Left renal pelvis (tissue), 4 donors: ENCODE results near the gene MTMR2. TPM values are rescaled to one million over a fixed set of nuclear protein-coding genes. Genes with fewer than 3 reads are reported as not detected.

Experiments
- DNase-seq, 4 donors: peaks; one replicate each; pipeline ENCODE4 v3.0.0-alpha.2; 2013; ENCODE audit warnings: low read depth in 4 of 4, low spot score in 3 of 4
- polyA plus RNA-seq, 4 donors: library from polyadenylated mRNA; unstranded; fragments of 120-200 nt; gene quantifications; one replicate each; pipeline ENCODE4 v1.2.1, GENCODE V29; 2013; ENCODE audit not compliant: insufficient read length in 4 of 4

Gene MTMR2
- polyA plus RNA-seq, 4 donors: 41.7 to 69.1 (median 60.2) TPM

DNA sequence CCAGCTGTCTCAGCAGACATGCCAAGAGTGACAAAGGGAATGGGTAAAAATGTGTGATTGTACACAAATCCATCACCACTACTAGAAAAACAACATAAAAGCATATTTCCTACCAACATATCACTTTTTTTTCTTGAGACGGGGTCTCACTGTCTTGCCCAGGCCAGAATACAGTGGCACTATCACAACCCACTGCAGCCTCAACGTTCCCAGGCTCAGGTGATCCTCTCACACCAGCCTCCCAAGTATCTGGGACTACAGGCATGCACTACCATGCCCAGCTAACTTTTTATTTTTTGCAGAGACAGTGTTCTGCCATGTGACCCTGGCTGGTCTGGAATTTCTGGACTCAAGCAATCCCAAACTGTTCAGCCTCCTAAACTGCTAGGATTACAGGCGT lies 5.2 kb downstream of the MTMR2 start:
- DNase-seq: no peak

DNA sequence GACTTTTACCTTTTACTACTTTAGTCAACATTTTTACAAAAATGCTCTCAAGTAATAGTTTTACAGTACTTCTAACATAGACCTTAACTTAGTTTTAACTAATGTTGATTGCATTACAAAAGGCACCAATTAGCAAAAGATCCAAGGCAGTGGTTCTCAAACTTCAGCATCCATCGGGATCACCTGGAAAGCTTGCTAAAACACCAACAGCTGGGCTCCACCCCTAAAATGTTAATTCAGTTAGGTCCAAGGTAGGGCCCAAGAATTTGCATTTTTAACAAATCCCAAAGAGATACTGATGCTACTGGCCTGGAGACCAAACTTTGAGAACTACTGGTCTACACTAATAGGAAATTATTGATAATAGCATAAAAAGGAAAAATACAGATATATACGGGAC lies 5.9 kb downstream of the MTMR2 start:
- no peak for DNase-seq

DNA sequence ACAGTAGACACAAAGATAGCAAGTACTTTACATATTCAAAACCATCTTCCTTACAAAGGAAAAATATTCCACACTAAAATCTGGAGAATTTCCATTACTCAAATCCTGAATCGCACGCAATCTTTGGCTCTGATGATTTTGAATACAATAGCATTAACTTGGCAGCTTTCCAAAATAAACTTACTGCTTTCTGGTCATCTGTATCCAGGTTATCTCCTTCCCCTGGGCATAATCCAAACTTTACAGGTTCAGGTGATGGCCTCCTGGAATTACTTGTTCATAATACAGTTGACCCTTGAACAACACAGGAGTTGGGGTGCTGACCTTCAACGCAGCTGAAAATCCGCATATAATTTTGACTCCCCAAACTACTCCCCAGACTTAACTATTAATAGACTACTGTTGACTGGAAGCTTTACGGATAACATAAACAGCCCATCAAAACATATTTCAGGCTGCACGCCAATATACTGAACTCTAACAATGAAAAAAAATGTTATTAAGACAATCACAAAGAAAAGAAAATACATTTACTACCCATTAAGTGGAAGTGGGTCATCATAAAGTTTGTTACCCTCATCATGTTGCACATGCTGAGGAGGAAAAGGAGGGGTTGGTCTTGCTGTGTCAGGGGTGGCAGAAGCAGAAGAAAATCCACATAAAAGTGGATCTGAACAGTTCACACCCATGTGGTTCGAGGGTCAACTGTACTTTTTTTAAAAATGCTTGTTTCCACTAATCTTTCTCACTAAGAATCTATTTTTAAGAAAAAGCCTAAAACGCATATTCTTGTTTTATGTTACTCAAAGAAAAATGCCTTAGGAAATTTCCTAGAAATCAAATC lies 6.5 kb downstream of the MTMR2 start:
- DNase-seq: no peak

DNA sequence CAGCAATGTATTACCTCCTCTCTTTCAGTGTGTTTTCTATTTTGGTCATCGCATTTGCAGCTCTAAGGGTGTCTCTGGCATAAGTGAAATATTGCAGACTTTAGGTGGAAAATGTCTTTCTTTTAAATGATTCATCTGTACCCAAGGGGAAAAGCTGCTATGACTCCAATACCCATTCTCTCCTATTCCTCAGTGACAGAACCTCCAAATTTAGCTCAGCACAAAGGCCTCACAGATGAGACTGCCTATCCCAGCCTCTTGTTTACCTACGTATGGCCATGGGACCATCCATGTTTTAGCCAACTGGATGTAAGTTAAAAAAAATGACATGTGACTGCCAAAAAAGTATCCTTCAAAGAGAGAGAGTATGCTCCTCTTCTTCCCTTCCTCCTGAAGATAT lies 7.9 kb downstream of the MTMR2 start:
- DNase-seq: no peak

DNA sequence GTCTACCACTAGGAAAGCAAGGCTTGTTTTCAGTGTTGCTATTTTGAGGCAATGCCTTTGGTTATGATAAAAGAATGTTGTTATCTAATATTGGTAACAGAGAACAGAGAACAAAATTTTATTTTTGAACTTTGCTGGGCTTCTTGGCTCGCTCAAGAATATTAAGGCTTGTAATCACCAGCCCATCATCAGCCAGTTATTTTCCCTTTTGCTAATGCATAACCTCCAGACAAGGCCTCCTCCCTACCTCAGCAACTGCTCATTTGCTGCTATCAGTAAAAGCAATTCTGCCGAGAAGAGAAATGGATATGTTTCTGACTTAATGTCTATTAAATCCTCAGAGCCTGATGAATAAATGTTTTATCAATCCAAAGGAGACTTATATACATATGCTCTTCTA lies 8.9 kb downstream of the MTMR2 start:
- DNase-seq: no peak

DNA sequence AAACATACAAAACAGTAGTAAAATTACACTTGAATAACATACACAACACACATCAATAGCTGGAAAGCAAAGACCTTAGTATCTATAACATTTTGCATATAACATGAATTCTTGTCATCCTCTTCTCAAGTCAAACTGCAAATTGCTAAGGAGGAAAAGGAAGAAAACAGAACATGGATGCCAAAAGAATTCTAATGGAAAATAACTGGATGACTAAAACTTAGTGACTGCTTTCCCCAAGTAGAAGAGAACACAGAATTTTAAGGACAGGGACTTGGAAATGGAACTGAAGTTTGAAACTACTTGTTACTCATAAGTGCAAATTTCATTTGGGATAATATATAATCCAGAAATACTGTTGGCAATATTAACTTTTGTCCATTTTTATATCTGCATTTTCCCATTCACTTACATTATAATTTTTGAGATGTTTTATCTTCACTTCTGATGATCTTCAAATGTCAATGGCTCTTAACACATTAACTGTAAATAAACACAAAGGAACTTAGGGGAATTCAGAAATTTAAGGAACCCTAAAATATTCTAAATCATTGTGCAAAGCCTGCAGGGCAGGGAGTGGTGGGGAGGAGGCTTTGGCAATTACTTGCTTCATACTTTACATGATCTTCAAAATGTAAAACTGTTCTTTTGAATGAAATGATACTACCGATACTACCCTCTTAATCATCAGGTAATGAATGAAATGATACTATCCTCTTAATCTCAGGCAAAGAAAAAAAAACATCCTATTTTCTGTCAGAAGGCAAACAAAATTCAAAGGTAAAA lies 9.9 kb downstream of the MTMR2 start:
- DNase-seq: no peak

DNA sequence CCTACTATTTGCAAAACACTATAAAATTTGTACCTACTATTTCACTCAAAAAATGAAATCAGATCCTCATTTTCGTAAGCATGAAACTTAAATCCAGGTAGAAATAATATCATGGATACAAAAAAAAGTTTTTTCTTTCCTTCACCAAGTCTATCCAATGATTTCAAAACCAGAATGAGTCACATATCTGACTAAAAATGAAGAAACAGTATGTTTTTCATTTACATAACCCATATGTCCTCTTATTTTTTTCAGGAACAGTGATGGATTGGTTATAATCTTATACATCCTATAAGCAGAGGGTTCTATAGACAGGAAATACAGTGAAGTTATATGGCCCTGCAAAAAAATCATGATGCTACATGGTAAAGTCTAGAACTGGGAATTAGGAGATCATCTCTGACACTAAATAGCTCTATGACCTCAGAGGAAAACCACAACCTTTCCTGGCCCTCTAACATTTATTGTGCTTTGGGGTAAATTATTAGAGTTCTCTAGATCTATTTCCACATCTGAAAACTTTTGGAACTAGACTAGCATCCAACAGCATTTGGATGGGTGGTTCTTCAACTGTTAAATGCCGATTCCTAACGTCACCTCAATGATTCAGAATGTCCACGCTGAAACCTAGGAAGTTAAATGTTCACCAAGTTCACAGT lies 10.9 kb downstream of the MTMR2 start:
- no peak for DNase-seq

DNA sequence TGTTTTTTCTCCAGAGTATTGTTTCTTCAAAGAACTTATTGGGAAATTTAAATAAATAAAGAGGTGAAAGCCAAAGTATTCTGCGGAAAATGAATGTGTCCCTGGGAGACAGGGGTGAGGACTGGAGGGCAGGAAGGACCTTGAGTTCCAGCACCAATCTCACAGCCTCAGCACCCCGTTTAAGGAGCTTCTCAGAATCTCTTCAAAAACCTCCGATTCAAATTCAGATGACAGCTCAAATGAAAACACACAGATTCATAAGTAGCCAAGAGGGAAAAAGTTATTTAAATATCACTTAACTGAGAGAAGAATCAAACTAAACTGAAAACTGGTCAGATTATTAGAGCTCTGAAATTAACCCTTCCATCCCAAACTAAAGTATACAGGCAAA lies 12.5 kb downstream of the MTMR2 start:
- DNase-seq: no peak

DNA sequence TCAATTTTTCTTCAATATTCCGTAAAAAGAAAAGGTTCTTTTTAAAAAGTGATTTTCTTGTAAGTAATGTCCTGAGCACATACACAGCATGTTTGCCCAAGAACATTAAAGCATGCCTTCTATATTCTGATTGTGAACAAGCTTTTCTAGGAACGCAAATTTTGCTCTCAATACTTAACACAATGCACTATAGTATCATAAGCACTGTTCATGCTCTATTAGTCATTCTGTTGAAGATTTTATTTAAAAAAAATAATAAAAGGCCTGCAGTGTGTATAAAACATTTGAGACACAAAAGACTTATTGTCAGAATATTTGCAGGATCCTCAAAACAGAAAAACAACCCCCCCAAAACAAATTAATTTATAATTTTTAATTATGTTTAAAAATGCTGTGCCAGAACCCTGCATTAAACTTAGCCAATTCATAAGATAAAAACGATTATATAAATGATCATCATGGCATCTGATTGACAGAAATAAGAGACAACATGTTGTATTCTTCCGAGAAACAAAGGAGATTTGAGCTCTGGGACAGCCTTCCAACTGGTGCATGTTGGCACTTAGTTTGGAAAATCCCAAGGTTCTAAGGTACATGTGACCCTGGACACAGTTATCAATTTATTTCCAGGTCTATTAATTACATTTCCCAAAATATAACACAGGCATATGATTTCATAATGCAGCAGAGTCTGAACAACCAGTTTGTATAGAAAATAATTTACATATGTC lies 13.1 kb downstream of the MTMR2 start:
- DNase-seq: no peak

DNA sequence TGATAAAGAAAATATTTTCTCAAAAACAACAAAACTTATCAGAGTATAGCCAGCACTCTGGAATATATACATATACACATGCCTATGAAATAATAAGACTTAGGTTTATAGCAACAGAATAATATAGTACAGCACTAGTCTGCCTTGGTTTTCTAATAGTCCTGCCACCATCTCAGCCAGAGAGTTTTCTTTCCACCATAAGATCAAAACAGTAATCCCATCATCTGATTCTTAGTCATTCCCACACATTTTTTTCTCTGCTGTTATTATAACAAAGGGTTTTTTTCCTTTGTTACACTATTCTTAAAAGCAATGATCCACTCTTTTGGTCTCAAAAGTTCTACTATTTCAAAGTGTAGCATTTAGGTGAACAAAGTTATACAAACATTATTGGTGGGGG lies 15.1 kb downstream of the MTMR2 start:
- no peak for DNase-seq

DNA sequence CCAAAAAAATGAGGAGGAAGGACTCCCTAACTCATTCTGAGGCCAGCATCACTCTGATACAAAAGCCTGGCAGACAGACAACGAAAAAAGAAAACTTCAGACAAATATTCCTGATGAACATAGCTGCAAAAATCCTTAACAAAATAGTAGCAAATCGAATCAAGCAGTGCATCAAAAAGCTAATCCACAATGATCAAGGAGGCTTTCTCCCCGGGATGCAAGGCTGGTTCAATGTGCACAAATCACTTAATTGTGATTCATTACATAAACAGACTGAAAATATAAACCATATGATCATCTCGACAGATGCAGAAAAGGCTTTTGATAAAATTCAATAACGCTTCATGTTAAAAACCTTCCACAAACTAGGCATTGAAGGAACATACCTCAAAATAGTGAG lies 16.4 kb downstream of the MTMR2 start:
- DNase-seq: no peak

DNA sequence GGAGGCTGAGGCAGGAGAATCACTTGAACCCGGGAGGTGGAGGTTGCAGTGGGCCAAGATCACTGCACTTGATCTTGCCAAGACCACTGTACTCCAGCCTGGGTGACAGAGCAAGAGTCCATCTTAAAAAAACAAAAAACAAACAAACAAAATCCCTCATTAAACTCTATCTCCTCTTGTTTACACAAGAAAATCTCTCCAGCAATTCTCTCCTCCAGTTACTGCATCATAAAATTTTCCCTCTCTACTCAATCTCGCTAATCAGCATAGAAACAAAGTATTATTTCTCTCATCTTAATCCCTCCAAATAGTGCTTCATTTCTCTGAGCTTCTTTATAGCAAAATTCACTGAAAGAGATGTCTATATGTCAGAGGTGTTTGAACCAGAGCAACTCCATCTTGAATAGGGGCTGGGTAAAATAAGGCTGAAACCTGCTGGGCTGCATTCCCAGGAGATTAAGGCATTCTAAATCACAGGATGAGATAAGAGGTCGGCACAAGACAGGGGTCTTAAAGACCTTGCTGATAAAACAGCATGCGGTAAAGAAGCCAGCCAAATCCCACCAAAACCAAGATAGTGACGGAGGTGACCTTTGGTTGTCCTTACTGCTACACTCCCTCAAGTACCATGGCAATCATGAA lies 19.8 kb downstream of the MTMR2 start:
- no peak for DNase-seq

DNA sequence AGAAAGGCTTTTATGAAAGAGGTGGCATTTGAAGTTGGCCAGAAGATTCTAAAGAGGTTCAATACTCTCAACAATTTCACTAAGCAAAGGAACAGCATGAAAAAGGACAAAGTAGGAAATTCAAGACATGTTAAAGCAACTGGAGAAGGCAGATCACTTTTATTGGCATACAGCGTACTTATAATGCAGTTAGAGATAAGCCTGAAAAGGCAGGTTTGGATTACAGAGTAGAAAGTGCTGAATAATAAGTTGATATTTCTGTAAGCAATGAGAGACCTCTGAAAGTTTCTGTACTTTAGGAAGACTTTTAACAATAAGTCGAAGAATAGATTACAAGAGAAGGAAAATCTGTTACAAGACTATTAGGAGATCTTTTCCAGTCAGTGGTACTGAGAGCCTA lies 25.1 kb downstream of the MTMR2 start:
- DNase-seq: no peak

DNA sequence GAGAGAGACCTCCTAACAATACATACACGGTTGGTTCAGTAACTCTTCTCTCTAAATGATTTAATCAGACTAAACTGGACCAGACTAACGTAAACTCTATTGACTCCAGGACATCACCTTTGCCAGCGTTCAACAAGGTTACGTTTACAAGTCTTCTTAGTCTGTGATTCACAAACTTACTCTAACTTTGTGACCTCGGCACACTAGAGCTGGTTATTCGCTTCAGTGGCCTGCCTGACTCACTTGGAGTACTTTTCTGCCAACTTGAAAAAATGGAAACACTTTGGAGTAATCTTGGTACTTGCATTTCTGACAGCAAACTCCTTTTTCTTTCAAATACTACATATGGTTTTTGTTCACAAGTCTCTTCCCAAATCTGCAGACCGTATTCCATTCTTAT lies 26.2 kb downstream of the MTMR2 start:
- DNase-seq: no peak

DNA sequence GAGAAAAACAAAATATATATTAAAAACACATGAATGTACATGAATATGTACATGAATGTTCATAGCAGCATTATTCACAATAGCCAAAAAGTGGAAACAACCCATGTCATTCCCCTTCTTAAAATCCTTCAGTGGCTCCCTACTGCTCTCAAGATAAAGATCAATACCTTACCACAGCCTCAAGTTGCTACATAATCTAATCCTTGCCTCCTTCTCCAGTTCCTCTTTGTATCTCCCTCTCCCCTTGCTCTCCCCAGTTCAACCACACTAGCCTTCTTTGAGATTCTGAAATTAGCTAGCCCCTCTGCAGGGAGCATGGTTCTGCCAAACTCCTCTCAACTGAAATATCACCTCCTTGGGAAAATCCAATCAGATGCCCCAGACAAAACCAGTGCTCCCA lies 28.1 kb downstream of the MTMR2 start:
- no peak for DNase-seq

DNA sequence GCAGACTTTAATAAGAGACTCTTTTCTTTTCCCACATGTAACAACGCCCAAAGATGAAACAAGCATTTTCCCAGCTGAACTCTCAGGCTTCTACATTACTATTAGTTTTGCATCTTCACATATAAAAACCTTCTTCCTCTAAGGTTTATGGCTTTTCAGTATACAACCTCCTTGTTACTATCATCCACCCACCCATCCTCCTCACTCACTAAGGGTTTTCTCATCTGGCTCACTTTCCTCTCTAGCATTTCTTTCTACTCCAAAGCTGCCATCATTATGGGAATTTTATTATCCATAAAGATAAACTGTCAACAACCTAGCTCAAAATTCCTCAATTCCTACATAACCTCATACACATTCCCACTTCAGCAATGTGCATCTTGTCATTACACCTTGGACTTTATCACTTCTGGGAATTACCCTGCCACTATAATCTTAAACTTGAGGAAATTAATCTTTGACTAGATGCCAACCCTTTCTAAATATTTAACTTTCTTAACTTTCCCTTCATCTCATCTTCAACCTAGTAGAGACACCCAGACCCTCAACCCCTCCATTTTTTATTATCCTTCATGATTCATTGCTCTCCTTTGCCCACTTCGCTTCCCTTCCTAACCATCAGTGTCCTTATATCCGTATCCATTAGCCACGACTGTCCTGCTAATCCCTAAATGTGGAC lies 30.9 kb downstream of the MTMR2 start:
- no peak for DNase-seq

DNA sequence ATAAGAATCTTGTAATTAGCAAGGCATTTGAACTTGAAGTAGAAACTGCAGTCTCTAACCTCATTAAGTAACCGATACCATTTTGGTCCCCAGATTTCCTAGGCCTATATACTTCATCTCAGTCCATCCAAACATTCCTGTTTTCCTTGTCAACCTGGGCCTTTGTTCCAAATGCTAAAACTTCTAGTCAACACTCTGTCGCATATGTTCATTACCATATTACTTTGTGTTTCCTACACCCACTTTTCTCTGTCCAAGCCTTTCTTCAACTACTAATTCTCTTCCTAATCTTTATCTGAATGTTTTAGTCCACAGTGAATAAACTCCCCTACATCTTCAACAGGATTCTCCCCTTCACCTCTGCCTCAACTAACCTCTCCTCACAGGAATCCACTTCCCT lies 31.4 kb downstream of the MTMR2 start:
- no peak for DNase-seq

DNA sequence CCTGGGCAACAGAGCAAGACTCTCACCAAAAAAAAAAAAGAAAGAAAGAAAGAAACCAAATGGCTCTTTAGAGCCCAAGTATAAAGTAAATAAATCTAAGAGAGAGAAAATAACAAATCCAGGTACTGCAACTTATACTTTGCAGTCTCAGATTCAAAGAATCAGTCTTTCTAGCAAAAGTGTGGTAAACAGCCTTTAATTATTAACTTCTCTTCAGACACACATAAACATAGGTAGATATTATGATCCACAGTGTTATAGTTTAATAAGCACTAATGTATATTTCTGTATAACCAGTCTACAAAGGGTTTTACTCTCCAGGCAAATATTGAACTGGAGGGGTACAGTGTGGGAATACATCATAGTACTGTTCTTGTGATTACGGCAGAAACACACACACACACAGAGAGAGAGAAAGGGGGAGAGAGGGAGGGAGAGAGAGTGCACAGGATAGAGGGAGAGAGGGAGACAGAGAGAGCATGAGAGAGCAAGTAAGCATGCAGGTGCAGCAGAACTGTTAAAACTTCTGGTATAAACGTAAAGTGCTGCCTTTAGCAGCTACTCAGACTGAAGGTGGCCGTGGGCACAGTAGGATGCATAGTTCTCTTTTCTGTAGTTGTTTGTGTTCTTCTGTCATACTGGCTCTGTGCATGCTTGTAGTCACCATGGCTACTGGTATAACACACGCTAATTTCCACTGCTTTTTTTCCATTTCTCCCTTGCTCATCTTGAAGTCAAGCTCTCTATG lies 32.3 kb downstream of the MTMR2 start:
- DNase-seq: no peak

DNA sequence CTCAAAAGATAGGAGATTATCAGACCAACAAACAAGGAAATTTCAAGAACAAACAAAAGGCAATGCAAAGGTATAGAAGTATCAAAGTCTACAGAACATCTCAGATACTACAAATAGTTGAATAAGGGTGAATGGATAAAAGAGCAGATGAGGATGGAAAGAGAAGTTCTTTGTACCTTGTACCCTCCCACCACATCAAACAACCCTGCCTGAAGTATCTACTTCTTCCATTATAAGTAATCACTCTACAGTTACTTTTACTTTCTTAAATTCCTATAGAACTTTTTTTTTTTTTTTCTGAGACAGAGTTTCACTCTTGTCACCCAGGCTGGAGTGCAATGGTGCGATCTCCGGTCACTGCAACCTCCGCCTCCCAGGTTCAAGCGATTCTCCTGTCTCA lies 35.1 kb downstream of the MTMR2 start:
- DNase-seq: no peak
